Natural killer cell (primary cell): Measurements from ENCODE around the gene PGP. TPM values are rescaled to one million over a fixed set of nuclear protein-coding genes. Genes with fewer than 3 reads are reported as not detected.

Source experiments
- ATAC-seq, 3 donors: fragments of 150-1000 bp in 2 of 3; fragments of 200-7000 bp in 1 of 3; cut with Tn5 transposase; 1 replicate in 1 of 3; 2 replicates in 2 of 3; pipeline ENCODE4 v1.10.0; 2021; ENCODE audit warnings: mild to moderate bottlenecking in 2 of 3, moderate library complexity in 2 of 3
- DNase-seq, 2 donors: peaks; one replicate each; pipeline versions ENCODE4 v3.0.0 to v3.0.0-alpha.2; 2013 to 2021; ENCODE audit warnings: mixed read lengths in 1 of 2
- H3K27ac ChIP-seq: one replicate; pipeline ENCODE4 v1.5.1; 2013; ENCODE audit warnings: mild to moderate bottlenecking, low read length
- H3K27me3 ChIP-seq: one replicate; pipeline ENCODE4 v1.6.1; 2013; ENCODE audit warnings: low read length; ENCODE audit not compliant: control insufficient read depth, insufficient read depth
- H3K36me3 ChIP-seq: one replicate; pipeline ENCODE4 v1.6.1; 2013; ENCODE audit warnings: low read length; ENCODE audit not compliant: control insufficient read depth, insufficient read depth
- H3K4me1 ChIP-seq: one replicate; pipeline ENCODE4 v1.6.1; 2013; ENCODE audit warnings: low read length; ENCODE audit not compliant: control insufficient read depth, insufficient read depth
- H3K4me3 ChIP-seq: one replicate; pipeline ENCODE4 v1.5.1; 2013; ENCODE audit warnings: low read length
- H3K9me3 ChIP-seq: one replicate; pipeline ENCODE4 v1.6.1; 2013; ENCODE audit warnings: low read length; ENCODE audit not compliant: control insufficient read depth, insufficient read depth
- H3K27ac Mint-ChIP-seq, 2 donors: one replicate each; pipeline ENCODE4 v1.8.0; 2022; ENCODE audit warnings: mild to moderate bottlenecking in 2 of 2, mixed read lengths in 2 of 2, moderate library complexity in 1 of 2
- H3K27me3 Mint-ChIP-seq, 2 donors: one replicate each; pipeline ENCODE4 v1.8.0; 2022; ENCODE audit warnings: low read depth in 2 of 2, mixed read lengths in 2 of 2
- H3K36me3 Mint-ChIP-seq: one replicate; pipeline ENCODE4 v1.8.0; 2022; ENCODE audit warnings: mixed read lengths
- H3K4me1 Mint-ChIP-seq, 2 donors: one replicate each; pipeline ENCODE4 v1.8.0; 2022; ENCODE audit warnings: mixed read lengths in 2 of 2
- H3K4me3 Mint-ChIP-seq: one replicate; pipeline ENCODE4 v1.8.0; 2022; ENCODE audit warnings: mild to moderate bottlenecking, moderate library complexity, mixed read lengths
- H3K9me3 Mint-ChIP-seq, 2 donors: one replicate each; pipeline ENCODE4 v1.8.0; 2022; ENCODE audit warnings: mixed read lengths in 2 of 2
- CTCF ChIP-seq: fragments of 200-600 bp; IDR thresholded peaks from one replicate; pipeline ENCODE4 v1.8.0; 2022; ENCODE audit warnings: antibody characterized with exemption
- WGBS: methylation state at CpG from one replicate; pipeline ENCODE4 v1.1.7; 2013; ENCODE audit warnings: missing lambda C conversion rate; ENCODE audit not compliant: insufficient coverage; 5-methylcytosine and 5-hydroxymethylcytosine counted together
- intact Hi-C: fragments of 100-400 bp; cut with micrococcal nuclease; formaldehyde crosslinking; loops from one replicate; pipeline ENCODE4 v1.14.2; 2022
- total RNA-seq, 4 donors: library from RNA; stranded (reverse); fragments of 120-200 nt in 1 of 4; gene quantifications; one replicate each; pipeline versions ENCODE4 v1.2.3 to v1.2.4, GENCODE V29; 2013 to 2022

The PGP gene
- total RNA-seq, 3 donors from 2014 or later (not counting 1 experiment from before 2014, with no cell fraction given), result 9.7 to 12.8 (median 12.4) TPM

GRCh38 chr16:2190659-2191445 lies 23.8 kb downstream of the PGP start:
- intact Hi-C loops, result no loop called here
- no peaks in the 10 kb centered on the region for H3K9me3 Mint-ChIP-seq
- TF ChIP-seq CTCF, result no peak
- no peak overlapping the region for H3K4me3 Mint-ChIP-seq
- no peak overlapping the region for H3K4me3 ChIP-seq
- peaks cover 0 to 5% of the 10 kb centered on the region in 2 donors for H3K27me3 Mint-ChIP-seq
- peaks cover 0 to 5% of the 10 kb centered on the region in 2 donors for H3K4me1 Mint-ChIP-seq
- peaks cover 10% of the 10 kb centered on the region for H3K4me1 ChIP-seq
- DNase-seq, result no peak
- no peaks in the 10 kb centered on the region for H3K36me3 Mint-ChIP-seq
- no peak for ATAC-seq
- H3K27ac ChIP-seq, result no peak overlapping the region
- no peaks in the 10 kb centered on the region for H3K9me3 ChIP-seq
- WGBS, result 83% methylated on average over 25 of the region's 25 CpGs
- H3K36me3 ChIP-seq, result no peaks in the 10 kb centered on the region
- peaks cover 19% of the 10 kb centered on the region for H3K27me3 ChIP-seq
- no peak overlapping the region for H3K27ac Mint-ChIP-seq

DNA sequence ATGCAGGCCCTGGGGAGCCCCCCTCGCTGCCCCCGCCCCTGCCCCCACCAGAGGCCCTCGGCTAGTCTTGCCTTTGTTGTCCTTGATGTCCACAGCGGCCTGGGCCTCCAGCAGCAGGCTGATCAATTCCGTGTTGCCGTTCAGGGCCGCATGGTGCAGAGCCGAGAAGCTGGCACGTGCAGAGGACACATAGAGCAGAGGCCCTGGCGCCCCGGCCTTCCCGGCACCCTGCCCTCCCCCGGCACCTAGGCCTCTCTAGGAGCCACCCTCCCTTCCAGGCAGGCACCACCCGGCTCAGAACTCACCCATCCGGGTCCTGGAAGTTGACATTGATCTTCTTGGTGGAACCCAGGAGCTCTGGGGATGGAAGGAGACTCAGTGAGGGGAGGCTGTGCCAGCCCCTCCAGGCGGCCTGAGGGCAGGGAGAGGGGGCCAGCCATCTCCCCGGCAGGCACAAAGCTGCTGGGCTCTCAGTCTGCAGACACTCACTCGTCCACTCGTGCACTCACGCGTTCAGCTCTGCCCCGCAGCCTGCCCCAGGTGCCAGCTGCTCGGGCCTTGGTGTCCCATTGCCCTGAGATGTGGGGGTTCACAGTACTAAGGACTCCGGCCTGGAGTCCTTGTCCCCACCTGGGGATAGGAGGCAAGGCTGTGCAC lies 24.5 kb downstream of the PGP start:
- H3K27ac Mint-ChIP-seq, result no peak overlapping the region
- intact Hi-C loops, result no loop called here
- Histone ChIP-seq H3K27me3 (peaks cover 12% of the 10 kb centered on the region), H3K4me3 (no peak overlapping the region), H3K27ac (no peak overlapping the region), H3K9me3 (no peaks in the 10 kb centered on the region), H3K4me1 (peaks cover 3% of the 10 kb centered on the region), H3K36me3 (no peaks in the 10 kb centered on the region)
- no peak for TF ChIP-seq CTCF
- no peaks in the 10 kb centered on the region for H3K9me3 Mint-ChIP-seq
- DNase-seq (no peak), ATAC-seq (no peak)
- H3K4me1 Mint-ChIP-seq, result peaks cover 0 to 4% of the 10 kb centered on the region in 2 donors
- no peak overlapping the region for H3K4me3 Mint-ChIP-seq
- H3K36me3 Mint-ChIP-seq, result no peaks in the 10 kb centered on the region
- H3K27me3 Mint-ChIP-seq, result peaks cover 0 to 5% of the 10 kb centered on the region in 2 donors
- WGBS, result 92% methylated on average over 24 of the region's 24 CpGs

DNA sequence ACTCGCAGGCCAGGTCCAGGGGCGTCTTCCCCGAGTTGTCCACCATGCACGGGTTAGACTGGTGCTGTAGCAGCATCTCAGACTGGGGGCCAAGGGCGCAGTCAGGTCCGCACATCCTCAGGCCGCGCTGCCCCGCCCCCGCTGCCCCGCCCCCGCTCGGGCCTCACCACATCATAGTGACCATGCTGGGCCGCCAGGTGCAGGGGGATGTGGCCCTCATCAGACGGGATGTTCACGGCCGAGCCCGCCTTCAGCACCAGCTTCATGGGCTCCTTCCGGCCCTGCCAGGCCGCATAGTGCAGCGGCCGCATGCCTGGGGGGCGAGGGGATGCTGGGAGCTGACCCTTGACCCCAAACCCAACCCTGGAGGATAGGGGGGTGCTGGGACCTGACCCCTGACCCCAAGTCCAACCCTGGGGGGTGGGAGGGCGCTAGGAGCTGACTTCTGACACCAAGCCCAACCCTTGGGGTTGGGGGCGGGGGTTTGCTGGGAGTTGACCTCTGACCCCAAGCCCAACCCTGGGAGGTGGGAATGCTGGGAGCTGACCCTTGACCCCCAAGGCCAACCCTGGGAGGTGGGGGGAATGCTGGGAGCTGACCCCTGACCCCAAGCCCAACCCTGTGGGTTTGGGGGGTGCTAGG lies 25.3 kb downstream of the PGP start:
- intact Hi-C loops, result no loop called here
- Histone ChIP-seq H3K4me1 (no peaks in the 10 kb centered on the region), H3K9me3 (no peaks in the 10 kb centered on the region), H3K27me3 (peaks cover 5% of the 10 kb centered on the region), H3K4me3 (no peak overlapping the region), H3K36me3 (no peaks in the 10 kb centered on the region), H3K27ac (no peak overlapping the region)
- Mint-ChIP-seq H3K27ac (no peak overlapping the region), H3K4me3 (no peak overlapping the region), H3K9me3 (no peaks in the 10 kb centered on the region), H3K36me3 (no peaks in the 10 kb centered on the region), H3K27me3 (no peaks in the 10 kb centered on the region), H3K4me1 (no peaks in the 10 kb centered on the region)
- TF ChIP-seq CTCF, result no peak
- ATAC-seq (no peak), DNase-seq (no peak)
- 94% methylated on average over 25 of the region's 25 CpGs for whole genome bisulfite sequencing
